HG02970 (cell line): ENCODE results near the gene DGKZ.

ENCODE experiments used
- ATAC-seq: cut with Tn5 transposase; IDR thresholded peaks from one replicate; pipeline ENCODE4 v1.9.1; 2021; ENCODE audit warnings: mild to moderate bottlenecking, moderate library complexity, moderate number of reproducible peaks; ENCODE audit not compliant: unreplicated experiment, low FRiP score

The DGKZ gene

DNA sequence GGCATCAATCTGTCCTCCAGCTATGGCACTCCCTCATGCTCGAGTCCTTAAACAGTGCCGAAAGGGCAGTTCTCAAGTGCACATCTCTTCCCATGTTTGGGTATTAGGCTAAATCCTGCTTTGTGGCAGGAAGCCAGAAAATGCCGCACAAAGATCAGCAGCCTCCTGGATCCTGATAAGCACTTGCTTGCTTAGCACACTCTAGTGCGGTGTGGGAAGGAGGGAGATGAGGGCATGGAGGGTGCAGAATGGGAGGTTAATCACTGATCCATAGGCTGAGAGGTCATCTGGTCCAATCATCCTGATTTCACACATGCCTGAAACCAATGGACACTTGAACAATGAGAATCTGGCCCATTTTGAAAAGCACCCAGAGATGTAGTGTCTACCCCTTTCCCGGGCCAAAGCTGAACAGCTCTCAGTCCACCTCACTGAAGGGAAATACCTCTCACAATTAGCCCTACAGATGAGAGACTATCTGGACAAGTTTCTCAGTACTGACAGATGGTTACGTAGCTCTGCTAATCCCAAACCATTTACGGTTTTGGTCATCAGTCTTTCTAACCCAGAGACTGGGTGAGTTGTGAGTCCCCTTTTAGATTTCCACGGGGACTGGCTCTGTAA, 74.1 kb downstream of the DGKZ start:
- no peak for ATAC-seq

DNA sequence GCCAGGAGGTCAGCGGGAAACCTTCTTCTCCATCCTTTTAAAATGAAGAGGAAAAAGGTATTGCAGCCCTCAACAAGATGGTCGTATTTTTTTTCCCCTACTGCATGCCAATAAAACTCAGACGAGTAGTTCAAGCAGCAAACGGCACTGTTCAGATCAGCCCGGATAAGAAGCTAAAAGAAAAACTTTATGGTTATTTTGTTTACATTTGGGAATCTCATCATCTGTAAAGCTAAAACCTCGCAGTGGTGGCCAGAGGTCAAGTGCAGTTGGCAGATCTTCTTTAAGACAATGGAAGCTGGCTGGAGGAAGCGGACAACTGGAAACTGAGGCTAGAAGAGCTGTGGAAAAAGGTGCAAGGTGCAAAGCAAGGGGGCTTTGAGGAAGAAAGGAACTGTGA, 75.3 kb downstream of the DGKZ start:
- no peak for ATAC-seq

DNA sequence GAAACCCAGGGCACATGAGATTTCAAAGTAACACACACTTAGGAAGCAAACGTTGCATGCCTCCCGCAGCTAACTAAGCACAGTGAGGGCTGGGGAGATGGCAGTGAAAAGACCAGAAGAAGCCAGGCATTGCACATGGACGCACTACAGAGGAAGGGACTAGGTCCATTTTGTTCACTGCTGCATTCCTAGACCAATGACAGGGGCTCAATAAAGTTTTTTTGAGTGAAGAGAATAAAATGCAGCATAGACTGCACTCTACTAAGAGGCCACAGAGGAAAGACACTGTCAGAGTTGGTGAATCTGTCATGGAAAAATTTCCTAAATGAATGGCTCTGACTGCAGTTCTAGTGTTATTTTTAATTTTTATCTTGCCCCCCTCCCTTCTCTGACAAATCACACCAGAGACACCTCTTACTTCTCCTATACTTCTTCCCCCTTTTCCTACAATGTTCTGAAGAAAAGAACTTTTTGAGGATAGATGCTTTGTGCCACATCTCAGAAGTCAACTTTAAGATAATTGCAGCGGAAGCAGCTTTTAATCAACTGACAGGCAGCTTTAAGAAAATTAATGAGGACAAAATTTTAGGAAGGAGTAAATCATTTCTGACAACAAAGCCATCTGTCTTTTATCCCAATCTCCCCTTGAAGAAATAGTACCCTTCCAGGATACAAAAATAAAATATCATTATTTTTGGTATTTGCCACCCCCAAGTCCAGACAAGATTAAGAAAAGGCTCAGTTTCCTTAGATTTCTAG, 79.1 kb downstream of the DGKZ start:
- no peak for ATAC-seq

DNA sequence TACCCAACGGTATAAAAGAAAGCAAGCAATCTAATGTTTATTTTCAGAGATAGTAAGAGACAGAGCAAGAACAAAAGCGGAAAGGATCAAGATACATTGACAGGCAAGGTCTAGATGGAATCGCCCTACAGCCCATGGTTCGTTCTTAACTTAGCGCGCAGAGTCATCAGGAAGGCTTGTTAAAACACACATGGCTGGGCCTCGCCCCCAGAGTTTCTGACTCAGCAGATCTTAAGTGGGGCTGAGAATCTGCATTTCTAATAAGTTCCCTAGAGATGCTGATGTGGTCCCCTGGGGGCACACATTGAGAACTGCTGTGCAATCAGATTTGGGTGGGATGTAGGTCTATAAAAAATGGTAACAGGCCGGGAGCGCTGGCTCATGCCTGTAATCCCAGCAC, 80.1 kb downstream of the DGKZ start:
- no peak for ATAC-seq

DNA sequence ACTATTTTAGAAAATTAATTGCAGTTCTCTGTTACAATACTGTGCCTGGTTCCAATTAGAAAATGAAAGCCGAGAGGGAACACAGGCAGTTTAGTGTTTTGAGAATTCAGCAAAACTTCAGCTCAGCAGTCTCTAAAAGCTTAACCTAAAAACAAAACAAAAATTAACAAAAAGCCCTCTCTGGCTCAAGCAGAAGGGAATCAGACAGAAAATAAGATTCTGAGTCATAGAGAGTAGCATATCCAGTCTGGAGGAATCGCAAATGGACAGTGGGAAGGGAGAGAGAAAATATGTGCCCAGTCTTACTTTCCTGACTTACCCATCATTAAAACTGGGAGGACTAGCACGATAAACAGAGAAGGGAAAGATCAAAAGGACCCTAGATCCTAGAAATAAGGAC, 82.5 kb downstream of the DGKZ start:
- no peak for ATAC-seq
